Left hindlimb (tissue), 1 donor: ENCODE results near the gene PLXDC2.

Experiments used
- DNase-seq: peaks from one replicate; pipeline ENCODE4 v3.0.0-alpha.2; 2018

Gene PLXDC2

GRCh38 chr10:20298417-20298816 lies 482.2 kb downstream of the PLXDC2 start:
- DNase-seq, result no peak

- DNase-seq, result no peak
Measured at GRCh38 chr10:20299034-20299736, 483.0 kb downstream of the PLXDC2 start.

GRCh38 chr10:20300735-20301134 lies 484.5 kb downstream of the PLXDC2 start:
- DNase-seq, result no peak

- DNase-seq, result no peak
Measured at GRCh38 chr10:20302033-20302432, 485.8 kb downstream of the PLXDC2 start.

GRCh38 chr10:20303453-20304152 lies 487.4 kb downstream of the PLXDC2 start:
- DNase-seq, result no peak

GRCh38 chr10:20313665-20314064 lies 497.4 kb downstream of the PLXDC2 start:
- no peak for DNase-seq

GRCh38 chr10:20314431-20314830 lies 498.2 kb downstream of the PLXDC2 start:
- no peak for DNase-seq

GRCh38 chr10:20327954-20328353 lies 511.7 kb downstream of the PLXDC2 start:
- no peak for DNase-seq

GRCh38 chr10:20330246-20330645 lies 514.0 kb downstream of the PLXDC2 start:
- no peak for DNase-seq

GRCh38 chr10:20334559-20334958 lies 518.3 kb downstream of the PLXDC2 start:
- no peak for DNase-seq
